ENCODE data around the gene NOXA1. TPM values are rescaled to one million over a fixed set of nuclear protein-coding genes. Genes with fewer than 3 reads are reported as not detected.
A peak's percentile ranks its signal among the peaks of the same experiment; 100 is the strongest.

The NOXA1 gene
- polyA plus RNA-seq, 3 donors = 1.3 to 9.4 (median 1.6) TPM

DNA sequence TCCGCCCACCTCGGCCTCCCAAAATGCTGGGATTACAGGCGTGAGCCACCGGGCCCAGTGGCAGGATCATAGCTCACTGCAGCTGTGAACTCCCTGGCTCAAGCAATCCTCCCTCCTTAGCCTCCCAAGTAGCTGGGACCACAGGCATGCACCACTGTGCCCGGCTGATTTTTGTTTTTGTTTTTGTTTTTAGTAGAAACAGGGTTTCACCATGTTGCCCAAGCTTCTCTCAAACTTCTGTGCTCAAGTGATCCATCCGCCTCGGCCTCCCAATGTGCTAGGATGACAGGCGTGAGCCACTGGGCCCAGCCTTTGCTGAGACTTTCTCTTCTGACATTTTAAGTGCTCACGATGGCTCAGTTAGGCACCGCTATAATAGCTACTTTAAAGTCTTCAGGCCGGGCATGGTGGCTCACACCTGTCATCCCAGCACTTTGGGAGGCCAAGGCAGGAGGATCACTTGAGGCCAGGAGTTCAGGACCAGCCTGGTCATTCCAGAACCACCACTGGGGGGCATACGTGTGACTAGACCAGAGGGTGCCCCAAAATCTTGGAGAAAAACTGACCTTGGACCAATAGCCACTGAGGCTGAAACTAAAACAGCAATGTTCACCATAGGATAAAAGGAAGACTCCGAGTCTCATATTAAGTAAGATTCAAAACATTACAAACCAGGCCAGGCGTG, 21.1 kb downstream of the NOXA1 start:
- Histone ChIP-seq H3K36me3 (replicated peaks in 1 of 2; ENCODE audit: control insufficient read depth in 1 of 2, insufficient read depth in 2 of 2, low read length in 2 of 2) (peaks cover 4 to 5% of the 10 kb centered on the region in 2 donors), H3K27me3 (ENCODE audit: control insufficient read depth in 2 of 2, insufficient read depth in 2 of 2, low read length in 2 of 2) (peaks cover 5 to 11% of the 10 kb centered on the region in 2 donors), H3K9me3 (replicated peaks in 1 of 2; ENCODE audit: control insufficient read depth in 1 of 2, insufficient read depth in 1 of 2, low read length in 2 of 2) (peaks cover 0 to 5% of the 10 kb centered on the region in 2 donors), H3K9ac (ENCODE audit: insufficient read depth, low read length, poor library complexity, severe bottlenecking) (no peak overlapping the region), H2AFZ (ENCODE audit: insufficient read depth, low read depth, low read length, poor library complexity, severe bottlenecking) (no peak overlapping the region), H4K20me1 (ENCODE audit: insufficient read depth, low read length) (no peaks in the 10 kb centered on the region), H3K4me3 (replicated peaks in 1 of 3; ENCODE audit: low read depth in 2 of 3, low read length in 3 of 3) (no peak overlapping the region), H3K4me1 (ENCODE audit: control insufficient read depth in 1 of 2, insufficient read depth in 2 of 2, low read length in 2 of 2) (peaks cover 36 to 50% of the 10 kb centered on the region in 2 donors), H3K27ac (ENCODE audit: low read depth in 1 of 2, low read length in 2 of 2) (no peak overlapping the region), H3K4me2 (replicated peaks; ENCODE audit: extremely low read depth, low read length, poor library complexity, severe bottlenecking) (no peak overlapping the region), H3K79me2 (ENCODE audit: insufficient read depth, low read length) (no peaks in the 10 kb centered on the region)
- Mint-ChIP-seq H3K27ac (peak overlapping the region in 4 of 7 donors; percentile 31 to 76 (median 69)), H3K9me3 (peaks cover 0 to 6% (median 3%) of the 10 kb centered on the region in 7 donors), H3K4me1 (peaks cover 36% of the 10 kb centered on the region), H3K27me3 (ENCODE audit: low read depth in 3 of 3) (peaks cover 11 to 24% (median 19%) of the 10 kb centered on the region in 3 donors), H3K36me3 (peaks cover 4 to 8% of the 10 kb centered on the region in 2 donors), H3K4me3 (no peak overlapping the region)
- WGBS (ENCODE audit: insufficient coverage) = over 99% methylated on average over 11 of the region's 14 CpGs
- TF ChIP-seq, protein P1, sequence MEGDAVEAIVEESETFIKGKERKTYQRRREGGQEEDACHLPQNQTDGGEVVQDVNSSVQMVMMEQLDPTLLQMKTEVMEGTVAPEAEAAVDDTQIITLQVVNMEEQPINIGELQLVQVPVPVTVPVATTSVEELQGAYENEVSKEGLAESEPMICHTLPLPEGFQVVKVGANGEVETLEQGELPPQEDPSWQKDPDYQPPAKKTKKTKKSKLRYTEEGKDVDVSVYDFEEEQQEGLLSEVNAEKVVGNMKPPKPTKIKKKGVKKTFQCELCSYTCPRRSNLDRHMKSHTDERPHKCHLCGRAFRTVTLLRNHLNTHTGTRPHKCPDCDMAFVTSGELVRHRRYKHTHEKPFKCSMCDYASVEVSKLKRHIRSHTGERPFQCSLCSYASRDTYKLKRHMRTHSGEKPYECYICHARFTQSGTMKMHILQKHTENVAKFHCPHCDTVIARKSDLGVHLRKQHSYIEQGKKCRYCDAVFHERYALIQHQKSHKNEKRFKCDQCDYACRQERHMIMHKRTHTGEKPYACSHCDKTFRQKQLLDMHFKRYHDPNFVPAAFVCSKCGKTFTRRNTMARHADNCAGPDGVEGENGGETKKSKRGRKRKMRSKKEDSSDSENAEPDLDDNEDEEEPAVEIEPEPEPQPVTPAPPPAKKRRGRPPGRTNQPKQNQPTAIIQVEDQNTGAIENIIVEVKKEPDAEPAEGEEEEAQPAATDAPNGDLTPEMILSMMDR (IDR thresholded peaks at IDR 0.05) = no peak
- intact Hi-C loops (cut with micrococcal nuclease) = loop anchor here (2.0 to 10.0 kb wide), 3 partner anchors 19 to 149 kb away; partner anchors contain the start of genes EXD3 (in 1 of the 2) and NOXA1 (in 1 of the 2)
- DNase-seq = no peak

GRCh38 chr9:137445275-137445807, 22.1 kb downstream of the NOXA1 start:
- H3K79me2 ChIP-seq (ENCODE audit: insufficient read depth, low read length) = no peaks in the 10 kb centered on the region
- DNase-seq = peak; percentile 89 to 94 (median 91)
- H3K4me1 ChIP-seq (ENCODE audit: control insufficient read depth in 1 of 2, insufficient read depth in 2 of 2, low read length in 2 of 2) = peaks cover 47 to 61% of the 10 kb centered on the region in 2 donors
- intact Hi-C loops (cut with micrococcal nuclease) = loop anchor here (2.0 to 10.0 kb wide), 3 partner anchors 21 to 151 kb away; partner anchors contain the start of genes EXD3 (in 1 of the 2) and NOXA1 (in 1 of the 2)
- H3K4me3 ChIP-seq (replicated peaks in 1 of 3; ENCODE audit: low read depth in 2 of 3, low read length in 3 of 3) = no peak overlapping the region
- peaks cover 9 to 10% of the 10 kb centered on the region in 2 donors for H3K36me3 ChIP-seq (replicated peaks in 1 of 2; ENCODE audit: control insufficient read depth in 1 of 2, insufficient read depth in 2 of 2, low read length in 2 of 2)
- H3K9me3 ChIP-seq (replicated peaks in 1 of 2; ENCODE audit: control insufficient read depth in 1 of 2, insufficient read depth in 1 of 2, low read length in 2 of 2) = peaks cover 0 to 5% of the 10 kb centered on the region in 2 donors
- H2AFZ ChIP-seq (ENCODE audit: insufficient read depth, low read depth, low read length, poor library complexity, severe bottlenecking) = no peak overlapping the region
- H3K27ac ChIP-seq (ENCODE audit: low read depth in 1 of 2, low read length in 2 of 2) = no peak overlapping the region
- Mint-ChIP-seq H3K4me1 (peaks cover 39% of the 10 kb centered on the region), H3K9me3 (peaks cover 0 to 6% (median 3%) of the 10 kb centered on the region in 7 donors), H3K36me3 (peaks cover 8 to 16% of the 10 kb centered on the region in 2 donors), H3K27ac (peak overlapping the region in 6 of 7 donors; percentile 69 to 91 (median 80)), H3K27me3 (ENCODE audit: low read depth in 3 of 3) (peaks cover 11 to 21% (median 18%) of the 10 kb centered on the region in 3 donors), H3K4me3 (peak overlapping the region in 1 of 2 donors; percentile 52)
- no peak overlapping the region for H3K9ac ChIP-seq (ENCODE audit: insufficient read depth, low read length, poor library complexity, severe bottlenecking)
- H3K27me3 ChIP-seq (ENCODE audit: control insufficient read depth in 2 of 2, insufficient read depth in 2 of 2, low read length in 2 of 2) = peaks cover 5 to 11% of the 10 kb centered on the region in 2 donors
- TF ChIP-seq, protein P1 (IDR thresholded peaks at IDR 0.05) = peak; percentile 80
- H4K20me1 ChIP-seq (ENCODE audit: insufficient read depth, low read length) = no peaks in the 10 kb centered on the region
- 45% methylated on average over 6 of the region's 14 CpGs for WGBS (ENCODE audit: insufficient coverage)
- H3K4me2 ChIP-seq (replicated peaks; ENCODE audit: extremely low read depth, low read length, poor library complexity, severe bottlenecking) = peak overlapping the region; percentile 8
